K562 (cell line): ENCODE measurements around the gene ZNF90. TPM values are rescaled to one million over a fixed set of nuclear protein-coding genes. Genes with fewer than 3 reads are reported as not detected.

Source experiments
- ATAC-seq: fragments of 200-7000 bp; cut with Tn5 transposase; 3 replicates; pipeline ENCODE4 v1.9.1; 2020; ENCODE audit warnings: moderate library complexity
- BruUV-seq: library from RNA; stranded (reverse); fragments of 400-500 nt; replicated peaks from 2 replicates; lab custom pipeline; 2021; lab: Mats Ljungman, UMichigan
- CTCF ChIA-PET: fragments of 300-600 bp; formaldehyde crosslinking; extraction: SDS; loops from one replicate; lab custom pipeline; 2021; ENCODE audit warnings: low intra/inter-chr PET ratio; lab: Yijun Ruan, JAX
- POLR2A ChIA-PET: fragments of 300-600, 350-650 bp; sonication (Branson Sonifier 250); formaldehyde crosslinking; extraction: SDS; loops from one replicate; lab custom pipeline; 2021; ENCODE audit warnings: antibody characterized with exemption, inconsistent platforms; lab: Yijun Ruan, JAX
- DNase-seq, 4 experiments: peaks; one replicate each; pipeline versions ENCODE4 v3.0.0 to v3.0.0-alpha.2; 2011 to 2018; ENCODE audit warnings: low spot score in 3 of 4, mixed read lengths in 3 of 4; ENCODE audit errors: extremely low read depth in 1 of 4
- FAIRE-seq: peaks from 2 replicates; lab custom pipeline; 2011; peaks lifted over from hg19 to GRCh38; lab: Jason Lieb, UNC
- H2AFZ ChIP-seq: 2 replicates; pipeline ENCODE4 v1.6.0; 2011; ENCODE audit warnings: low read depth, low read length, control low read depth, inconsistent platforms
- H3K27ac ChIP-seq: fragments of 200-600 bp; 3 replicates; pipeline ENCODE4 v1.8.0; 2011; ENCODE audit warnings: low read depth, mild to moderate bottlenecking, control low read depth, inconsistent platforms, low read length, moderate library complexity, mixed read lengths; ENCODE audit errors: extremely low read depth
- H3K27me3 ChIP-seq, 2 experiments: fragments of 300-600 bp in 1 of 2; 2 replicates in 1 of 2; 3 replicates in 1 of 2; pipeline versions ENCODE4 v1.6.0 to v1.8.0; 2011; ENCODE audit warnings: inconsistent platforms in 2 of 2, low read length in 2 of 2, mild to moderate bottlenecking in 1 of 2, mixed read lengths in 1 of 2, moderate library complexity in 1 of 2; ENCODE audit not compliant: control insufficient read depth in 2 of 2, insufficient read depth in 2 of 2
- H3K36me3 ChIP-seq: fragments of 300-600 bp; 3 replicates; pipeline ENCODE4 v1.8.0; 2011; ENCODE audit warnings: mild to moderate bottlenecking, low read length, inconsistent platforms; ENCODE audit not compliant: control insufficient read depth, insufficient read depth
- H3K4me1 ChIP-seq, 2 experiments: fragments of 200-600 bp in 1 of 2; replicated peaks in 1 of 2; 2 replicates in 1 of 2; 3 replicates in 1 of 2; pipeline versions ENCODE4 v1.5.1 to v1.8.0; 2011; ENCODE audit warnings: inconsistent platforms in 2 of 2, low read length in 2 of 2, mild to moderate bottlenecking in 1 of 2, mixed read lengths in 1 of 2, moderate library complexity in 1 of 2; ENCODE audit not compliant: control insufficient read depth in 2 of 2, insufficient read depth in 2 of 2
- H3K4me2 ChIP-seq: 2 replicates; pipeline ENCODE4 v1.6.1; 2011; ENCODE audit warnings: low read length, control low read depth, inconsistent platforms, mixed read lengths; ENCODE audit not compliant: insufficient read depth
- H3K4me3 ChIP-seq: fragments of 200-600 bp; sonication (generic), shearing (Covaris generic); 2 replicates; pipeline ENCODE4 v1.5.1; 2016; ENCODE audit warnings: control low read depth, inconsistent platforms
- H3K79me2 ChIP-seq: fragments of 200-600 bp; 3 replicates; pipeline ENCODE4 v1.8.0; 2011; ENCODE audit warnings: low read length, inconsistent platforms; ENCODE audit not compliant: control insufficient read depth, insufficient read depth
- H3K9ac ChIP-seq, 2 experiments: 2 replicates each; pipeline versions ENCODE4 v1.6.0 to v1.6.1; 2011; ENCODE audit warnings: low read depth in 2 of 2, low read length in 2 of 2, control low read depth in 1 of 2, inconsistent platforms in 1 of 2, mild to moderate bottlenecking in 1 of 2, mixed read lengths in 1 of 2; ENCODE audit not compliant: insufficient read depth in 1 of 2
- H3K9me1 ChIP-seq: one replicate; pipeline ENCODE4 v1.6.0; 2011; ENCODE audit warnings: inconsistent platforms, mild to moderate bottlenecking, low read length, moderate library complexity; ENCODE audit not compliant: control insufficient read depth, insufficient read depth
- H3K9me3 ChIP-seq: replicated peaks from 2 replicates; pipeline ENCODE4 v1.5.1; 2011; ENCODE audit warnings: low read depth, low read length, inconsistent platforms; ENCODE audit not compliant: control insufficient read depth, insufficient read depth
- H4K20me1 ChIP-seq: replicated peaks from 2 replicates; pipeline ENCODE4 v1.6.1; 2011; ENCODE audit warnings: low read length, inconsistent platforms, mixed read lengths; ENCODE audit not compliant: control insufficient read depth, insufficient read depth
- ATF1 ChIP-seq, 2 experiments: fragments of 450-650 bp in 1 of 2; IDR thresholded peaks; 2 replicates each; pipeline ENCODE4 v1.6.1; 2016; ENCODE audit warnings: missing compliant biosample characterization in 1 of 2, missing genetic modification characterization in 1 of 2
- BRD4 ChIP-seq: fragments of 200-600 bp; sonication (generic); IDR thresholded peaks from 2 replicates; pipeline ENCODE4 v1.6.1; 2017; ENCODE audit warnings: inconsistent platforms
- CBX5 ChIP-seq: IDR thresholded peaks from 2 replicates; pipeline ENCODE4 v1.6.1; 2014; ENCODE audit warnings: low read depth, borderline replicate concordance
- ELK3 ChIP-seq: fragments of 450-650 bp; formaldehyde crosslinking; IDR thresholded peaks from 2 replicates; pipeline ENCODE4 v1.4.0; 2020; ENCODE audit warnings: mild to moderate bottlenecking
- ILK ChIP-seq: fragments of 450-650 bp; IDR thresholded peaks from 2 replicates; pipeline ENCODE4 v1.6.1; 2016; ENCODE audit warnings: missing genetic modification characterization, low read depth, mild to moderate bottlenecking, missing compliant biosample characterization, moderate library complexity, borderline replicate concordance
- IRF2 ChIP-seq: sonication (generic); formaldehyde crosslinking; IDR thresholded peaks from 2 replicates; pipeline ENCODE4 v1.8.1; 2022; ENCODE audit warnings: mild to moderate bottlenecking, missing genetic modification reagents
- L3MBTL2 ChIP-seq: fragments of 450-650 bp; IDR thresholded peaks from 2 replicates; pipeline ENCODE4 v1.6.1; 2016; ENCODE audit warnings: mild to moderate bottlenecking, moderate library complexity
- TCF3 ChIP-seq: sonication (generic); formaldehyde crosslinking; IDR thresholded peaks from 2 replicates; pipeline ENCODE4 v1.4.0; 2020; ENCODE audit warnings: mild to moderate bottlenecking, missing genetic modification reagents
- TGIF2 ChIP-seq: sonication (generic); formaldehyde crosslinking; IDR thresholded peaks from 2 replicates; pipeline ENCODE4 v1.8.1; 2022; ENCODE audit warnings: mild to moderate bottlenecking, missing genetic modification reagents, moderate library complexity
- TRIM28 ChIP-seq: fragments of 450-650 bp; IDR thresholded peaks from 2 replicates; pipeline ENCODE4 v1.6.1; 2017
- ZBTB1 ChIP-seq: sonication (generic); formaldehyde crosslinking; IDR thresholded peaks from 2 replicates; pipeline ENCODE4 v1.8.1; 2023; ENCODE audit warnings: missing genetic modification reagents, low read depth, mild to moderate bottlenecking, borderline replicate concordance
- ZBTB26 ChIP-seq: fragments of 450-650 bp; formaldehyde crosslinking; IDR thresholded peaks from 2 replicates; pipeline ENCODE4 v1.4.0; 2022; ENCODE audit warnings: missing genetic modification characterization
- ZKSCAN1 ChIP-seq: fragments of 150-350 bp; IDR thresholded peaks from 2 replicates; pipeline ENCODE4 v1.6.1; 2016; ENCODE audit warnings: low read depth, low read length
- ZNF431 ChIP-seq: sonication (generic); formaldehyde crosslinking; IDR thresholded peaks from 2 replicates; pipeline ENCODE4 v1.8.0; 2022; ENCODE audit warnings: mild to moderate bottlenecking, missing genetic modification reagents
- ZNF778 ChIP-seq: fragments of 450-650 bp; formaldehyde crosslinking; IDR thresholded peaks from 2 replicates; pipeline ENCODE4 v1.4.0; 2020; ENCODE audit warnings: mild to moderate bottlenecking, moderate library complexity
- WGBS: fragments of 100-300 bp; shearing (Covaris generic); methylation state at CpG from one replicate; pipeline ENCODE4 v1.1.6; 2016; ENCODE audit warnings: low coverage, mixed read lengths; ENCODE audit not compliant: insufficient coverage; ENCODE audit errors: missing lambda C conversion rate; 5-methylcytosine and 5-hydroxymethylcytosine counted together
- in situ Hi-C: fragments of 300-500 bp; cut with MboI; formaldehyde crosslinking; loops from 4 replicates; pipeline ENCODE4 v1.15.0; 2018; ENCODE audit warnings: inconsistent platforms, mixed read lengths
- intact Hi-C: fragments of 100-400 bp; cut with micrococcal nuclease; formaldehyde crosslinking; loops from 2 replicates; pipeline ENCODE4 v1.14.2; 2022
- polyA plus RNA-seq, 8 experiments: library from polyadenylated mRNA; depleted of rRNA in 4 of 8; stranded (reverse) in 5 of 8; unstranded in 3 of 8; fragments of >200 nt; fragmentation: Nextera tagmentation in 2 of 8; fragmentation: Illumina TruSeq in 1 of 8; extraction: Ambion mirVana in 2 of 8; extraction: Trizol in 1 of 8; gene quantifications; 2 replicates each; pipeline versions ENCODE4 v1.2.1 to v1.2.3, GENCODE V29; 2011 to 2014; ENCODE audit warnings: inconsistent platforms in 1 of 8, missing spikeins in 1 of 8
- total RNA-seq, 7 experiments: library from RNA; depleted of rRNA in 6 of 7; stranded (reverse); fragments of >200 nt in 6 of 7; fragmentation: Illumina TruSeq in 2 of 7; extraction: Trizol in 2 of 7; gene quantifications; 2 replicates each; pipeline versions ENCODE4 v1.2.1 to v1.2.3, GENCODE V29; 2011 to 2021; ENCODE audit warnings: low replicate concordance in 1 of 7

ZNF90 gene
- total and polyA plus RNA-seq, 9 of the 15 experiments (the other 6 are each of a cell fraction or from before 2014, with no cell fraction given) = 0.20 to 0.89 (median 0.67) TPM; not detected in 1

GRCh38 chr19:20066861-20067260, 10.9 kb upstream of the ZNF90 start:
- intact Hi-C loops = no loop called here
- no peak overlapping the region for H3K27ac ChIP-seq
- TF ChIP-seq BRD4 = no peak
- TF ChIP-seq ZBTB26 (CRISPR knock-in tag) = no peak
- TF ChIP-seq, all 486 proteins: peak for 0
- H3K9ac ChIP-seq = no peak overlapping the region
- ChIA-PET CTCF (no interaction called here), POLR2A (no interaction called here)
- no peak overlapping the region for H3K4me2 ChIP-seq
- no peaks in the 10 kb centered on the region for H3K9me3 ChIP-seq
- H3K4me3 ChIP-seq = no peak overlapping the region
- H2AFZ ChIP-seq = no peak overlapping the region
- FAIRE-seq (no peak), ATAC-seq (no peak), DNase-seq (no peak)
- H3K9me1 ChIP-seq = no peaks in the 10 kb centered on the region
- no peaks in the 10 kb centered on the region for H3K4me1 ChIP-seq
- BruUV-seq = no TSS peak
- H3K36me3 ChIP-seq = no peaks in the 10 kb centered on the region
- in situ Hi-C loops = no loop called here
- H3K27me3 ChIP-seq = no peaks in the 10 kb centered on the region
- 0% methylated on average over 2 of the region's 3 CpGs for WGBS
- H3K79me2 ChIP-seq = no peaks in the 10 kb centered on the region
- H4K20me1 ChIP-seq = no peaks in the 10 kb centered on the region

- ChIA-PET CTCF (no interaction called here), POLR2A (no interaction called here)
- FAIRE-seq = no peak
- H3K27ac ChIP-seq = no peak overlapping the region
- H3K27me3 ChIP-seq = no peaks in the 10 kb centered on the region
- no peaks in the 10 kb centered on the region for H3K79me2 ChIP-seq
- ATAC-seq = no peak
- no peaks in the 10 kb centered on the region for H4K20me1 ChIP-seq
- no peak for DNase-seq
- H3K4me3 ChIP-seq = no peak overlapping the region
- no peaks in the 10 kb centered on the region for H3K36me3 ChIP-seq
- H3K9me3 ChIP-seq = no peaks in the 10 kb centered on the region
- 2% methylated on average over 9 of the region's 9 CpGs for WGBS
- H2AFZ ChIP-seq = no peak overlapping the region
- intact Hi-C loops (no loop called here), in situ Hi-C loops (no loop called here)
- no peak overlapping the region for H3K9ac ChIP-seq
- H3K4me1 ChIP-seq = no peaks in the 10 kb centered on the region
- H3K4me2 ChIP-seq = no peak overlapping the region
- no peaks in the 10 kb centered on the region for H3K9me1 ChIP-seq
- BruUV-seq = no TSS peak
- no peak for TF ChIP-seq IRF2 (CRISPR knock-in tag)
- no peak for TF ChIP-seq ZKSCAN1
- TF ChIP-seq ATF1 (CRISPR knock-in tag; IDR thresholded peaks at IDR 0.05) = no peak
- TF ChIP-seq ATF1 (tag; IDR thresholded peaks at IDR 0.05) = no peak
- no peak for TF ChIP-seq CBX5
- no peak for TF ChIP-seq L3MBTL2
- TF ChIP-seq ELK3 (CRISPR knock-in tag) = no peak
- no peak for TF ChIP-seq TCF3 (CRISPR knock-in tag)
- no peak for TF ChIP-seq ZBTB1 (CRISPR knock-in tag)
- no peak for TF ChIP-seq ILK (tag)
- no peak for TF ChIP-seq TRIM28
- TF ChIP-seq ZNF431 (CRISPR knock-in tag) = no peak
- no peak for TF ChIP-seq TGIF2 (CRISPR knock-in tag)
- no peak for TF ChIP-seq ZNF778 (CRISPR knock-in tag)
These were observed 9.9 kb upstream of the ZNF90 start for GRCh38 chr19:20067943-20068342.
